OCI-LY1 (cell line): ENCODE data around the gene MAGI2.
A peak's percentile ranks its signal among the peaks of the same experiment; 100 is the strongest.

Experiments
- H2AFZ ChIP-seq: fragments of 200-600 bp; sonication (generic), shearing (Covaris generic); 2 replicates; pipeline ENCODE4 v1.6.0; 2014; ENCODE audit warnings: antibody characterized with exemption, mild to moderate bottlenecking, low read length
- H3F3A ChIP-seq: fragments of 200-600 bp; sonication (generic), shearing (Covaris generic); 2 replicates; pipeline ENCODE4 v1.6.0; 2014; ENCODE audit warnings: mild to moderate bottlenecking, antibody characterized with exemption, low read length, moderate library complexity; ENCODE audit not compliant: insufficient read depth
- H3K27ac ChIP-seq: fragments of 200-600 bp; sonication (generic); 2 replicates; pipeline ENCODE4 v1.5.1; 2014; ENCODE audit warnings: low read length, mixed run types, mild to moderate bottlenecking, low read depth; ENCODE audit not compliant: poor library complexity, severe bottlenecking
- H3K27me3 ChIP-seq: fragments of 200-600 bp; sonication (generic); 2 replicates; pipeline ENCODE4 v1.6.0; 2014; ENCODE audit warnings: antibody characterized with exemption, mild to moderate bottlenecking, low read length, moderate library complexity; ENCODE audit not compliant: insufficient read depth
- H3K36me3 ChIP-seq: fragments of 200-600 bp; sonication (generic); 2 replicates; pipeline ENCODE4 v1.6.1; 2014; ENCODE audit warnings: mild to moderate bottlenecking, antibody characterized with exemption, low read length, moderate library complexity, mixed read lengths; ENCODE audit not compliant: insufficient read depth
- H3K4me1 ChIP-seq: fragments of 200-600 bp; sonication (generic); 2 replicates; pipeline ENCODE4 v1.5.1; 2014; ENCODE audit warnings: mild to moderate bottlenecking, low read length, moderate library complexity; ENCODE audit not compliant: insufficient read depth, severe bottlenecking
- H3K4me2 ChIP-seq: fragments of 200-600 bp; sonication (generic), shearing (Covaris generic); 2 replicates; pipeline ENCODE4 v1.6.1; 2014; ENCODE audit warnings: low read length
- H3K4me3 ChIP-seq: fragments of 200-600 bp; sonication (generic); 2 replicates; pipeline ENCODE4 v1.5.1; 2014; ENCODE audit warnings: low read length, low read depth, mild to moderate bottlenecking, mixed read lengths; ENCODE audit not compliant: poor library complexity, severe bottlenecking
- H3K79me2 ChIP-seq: fragments of 200-600 bp; shearing (Covaris generic); 2 replicates; pipeline ENCODE4 v1.6.1; 2016; ENCODE audit warnings: mixed run types, low read length, mixed read lengths; ENCODE audit not compliant: insufficient read depth
- H3K9ac ChIP-seq: fragments of 200-600 bp; sonication (generic), shearing (Covaris generic); 2 replicates; pipeline ENCODE4 v1.6.1; 2014; ENCODE audit warnings: mild to moderate bottlenecking, low read length, mixed read lengths
- H3K9me2 ChIP-seq: fragments of 200-600 bp; sonication (generic), shearing (Covaris generic); 2 replicates; pipeline ENCODE4 v1.6.1; 2014; ENCODE audit warnings: low read depth, mild to moderate bottlenecking, low read length, mixed read lengths
- H3K9me3 ChIP-seq: fragments of 200-600 bp; shearing (Covaris generic); 2 replicates; pipeline ENCODE4 v1.6.1; 2014; ENCODE audit warnings: low read length, mixed read lengths
- H4K20me1 ChIP-seq: fragments of 200-600 bp; sonication (generic), shearing (Covaris generic); 2 replicates; pipeline ENCODE4 v1.6.0; 2016; ENCODE audit warnings: mild to moderate bottlenecking, low read length; ENCODE audit not compliant: insufficient read depth
- CTCF ChIP-seq: fragments of 200-600 bp; sonication (generic), shearing (Covaris generic); IDR thresholded peaks from 2 replicates; pipeline ENCODE4 v1.5.1; 2017; ENCODE audit warnings: mild to moderate bottlenecking, antibody characterized with exemption, low read length, moderate library complexity, mixed read lengths
- EZH2 ChIP-seq: fragments of 200-600 bp; sonication (generic), shearing (Covaris generic); IDR thresholded peaks from 2 replicates; pipeline ENCODE4 v1.8.0; 2017; ENCODE audit warnings: borderline replicate concordance, mixed run types, mild to moderate bottlenecking, antibody characterized with exemption, low read length, moderate library complexity, mixed read lengths

Gene MAGI2

GRCh38 chr7:78609281-78609680 is 844.2 kb downstream of the MAGI2 start:
- Histone ChIP-seq H3K36me3 (no peaks in the 10 kb centered on the region), H3K27ac (no peak overlapping the region), H3K4me1 (no peaks in the 10 kb centered on the region), H3K9ac (no peak overlapping the region), H3K4me2 (no peak overlapping the region), H3K9me2 (no peaks in the 10 kb centered on the region), H2AFZ (no peak overlapping the region), H3K4me3 (no peak overlapping the region), H3K27me3 (no peaks in the 10 kb centered on the region), H3F3A (no peaks in the 10 kb centered on the region), H3K9me3 (no peaks in the 10 kb centered on the region), H3K79me2 (no peaks in the 10 kb centered on the region), H4K20me1 (no peaks in the 10 kb centered on the region)
- TF ChIP-seq CTCF = no peak
- no peak for TF ChIP-seq EZH2

GRCh38 chr7:78607099-78607498 is 846.4 kb downstream of the MAGI2 start:
- H3K4me3 ChIP-seq = no peak overlapping the region
- TF ChIP-seq EZH2 = no peak
- peak; percentile 71 for TF ChIP-seq CTCF
- H3K4me2 ChIP-seq = no peak overlapping the region
- no peaks in the 10 kb centered on the region for H3K9me3 ChIP-seq
- no peak overlapping the region for H3K9ac ChIP-seq
- H4K20me1 ChIP-seq = no peaks in the 10 kb centered on the region
- no peak overlapping the region for H3K27ac ChIP-seq
- no peaks in the 10 kb centered on the region for H3F3A ChIP-seq
- no peaks in the 10 kb centered on the region for H3K27me3 ChIP-seq
- H2AFZ ChIP-seq = no peak overlapping the region
- H3K4me1 ChIP-seq = no peaks in the 10 kb centered on the region
- H3K36me3 ChIP-seq = no peaks in the 10 kb centered on the region
- no peaks in the 10 kb centered on the region for H3K79me2 ChIP-seq
- no peaks in the 10 kb centered on the region for H3K9me2 ChIP-seq

- Histone ChIP-seq H3K9me3 (no peaks in the 10 kb centered on the region), H3K27ac (no peak overlapping the region), H3F3A (no peaks in the 10 kb centered on the region), H2AFZ (no peak overlapping the region), H3K79me2 (no peaks in the 10 kb centered on the region), H3K4me1 (no peaks in the 10 kb centered on the region), H3K9me2 (no peaks in the 10 kb centered on the region), H3K9ac (no peak overlapping the region), H3K4me3 (no peak overlapping the region), H3K4me2 (no peak overlapping the region), H3K36me3 (no peaks in the 10 kb centered on the region), H4K20me1 (no peaks in the 10 kb centered on the region), H3K27me3 (no peaks in the 10 kb centered on the region)
- TF ChIP-seq EZH2 (no peak), CTCF (no peak)
These were observed 848.3 kb downstream of the MAGI2 start for GRCh38 chr7:78605119-78605518.
